ENCODE data around the gene SLC7A6. TPM values are rescaled to one million over a fixed set of nuclear protein-coding genes. Genes with fewer than 3 reads are reported as not detected.
A peak's percentile ranks its signal among the peaks of the same experiment; 100 is the strongest.

SLC7A6 gene
- total RNA-seq, 1 donor from 2014 or later: 1.6 TPM

DNA sequence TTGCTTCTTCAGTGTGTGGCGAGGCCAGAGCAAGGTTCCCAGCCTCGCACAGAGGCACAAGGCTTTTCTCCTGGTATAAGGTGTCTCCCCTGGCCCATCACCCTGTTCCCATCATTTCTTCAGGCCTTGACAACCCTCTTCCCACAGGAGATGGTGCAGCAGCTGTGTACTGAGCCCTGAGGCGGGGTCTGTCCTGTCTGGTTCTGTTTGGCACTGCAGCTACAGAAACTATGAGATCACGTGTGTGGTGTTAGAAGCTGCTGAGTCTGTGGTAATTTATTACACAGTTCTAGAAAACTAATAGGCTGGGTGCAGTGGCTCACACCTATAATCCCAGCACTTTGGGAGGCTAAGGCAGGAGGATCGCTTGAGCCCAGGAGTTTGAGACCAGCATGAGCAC is 11.9 kb upstream of the SLC7A6 start:
- no peak for ATAC-seq
- no peak for DNase-seq (ENCODE audit: low spot score)

DNA sequence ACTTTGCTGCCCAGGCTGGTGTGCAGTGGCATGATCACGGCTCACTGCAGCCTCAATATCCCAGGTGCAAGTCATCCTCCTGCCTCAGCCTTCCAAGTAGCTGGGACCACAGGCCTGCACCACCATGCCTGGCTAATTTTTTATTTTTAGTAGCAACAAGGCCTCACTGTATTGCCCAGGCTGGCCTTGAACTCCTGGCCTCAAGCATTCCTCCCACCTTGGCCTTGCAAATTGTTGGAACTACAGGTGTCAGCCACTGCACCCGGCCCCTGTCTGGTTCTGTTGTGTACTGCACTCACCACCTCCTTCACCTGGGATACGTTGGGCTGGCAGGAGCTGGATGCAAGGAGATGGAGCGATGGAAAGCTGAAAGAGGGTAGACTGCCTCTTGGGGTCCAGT is 10.6 kb upstream of the SLC7A6 start:
- DNase-seq (ENCODE audit: low spot score) (no peak), ATAC-seq (no peak)

- DNase-seq (ENCODE audit: low spot score) (no peak), ATAC-seq (no peak)
Observed at GRCh38 chr16:68255712-68256111, 8.6 kb upstream of the SLC7A6 start.

- ATAC-seq: no peak
- DNase-seq (ENCODE audit: low spot score): no peak
Observed at GRCh38 chr16:68257251-68257905, 6.9 kb upstream of the SLC7A6 start.

- DNase-seq (ENCODE audit: low spot score) (no peak), ATAC-seq (no peak)
Observed at GRCh38 chr16:68257906-68258800, 6.2 kb upstream of the SLC7A6 start.

DNA sequence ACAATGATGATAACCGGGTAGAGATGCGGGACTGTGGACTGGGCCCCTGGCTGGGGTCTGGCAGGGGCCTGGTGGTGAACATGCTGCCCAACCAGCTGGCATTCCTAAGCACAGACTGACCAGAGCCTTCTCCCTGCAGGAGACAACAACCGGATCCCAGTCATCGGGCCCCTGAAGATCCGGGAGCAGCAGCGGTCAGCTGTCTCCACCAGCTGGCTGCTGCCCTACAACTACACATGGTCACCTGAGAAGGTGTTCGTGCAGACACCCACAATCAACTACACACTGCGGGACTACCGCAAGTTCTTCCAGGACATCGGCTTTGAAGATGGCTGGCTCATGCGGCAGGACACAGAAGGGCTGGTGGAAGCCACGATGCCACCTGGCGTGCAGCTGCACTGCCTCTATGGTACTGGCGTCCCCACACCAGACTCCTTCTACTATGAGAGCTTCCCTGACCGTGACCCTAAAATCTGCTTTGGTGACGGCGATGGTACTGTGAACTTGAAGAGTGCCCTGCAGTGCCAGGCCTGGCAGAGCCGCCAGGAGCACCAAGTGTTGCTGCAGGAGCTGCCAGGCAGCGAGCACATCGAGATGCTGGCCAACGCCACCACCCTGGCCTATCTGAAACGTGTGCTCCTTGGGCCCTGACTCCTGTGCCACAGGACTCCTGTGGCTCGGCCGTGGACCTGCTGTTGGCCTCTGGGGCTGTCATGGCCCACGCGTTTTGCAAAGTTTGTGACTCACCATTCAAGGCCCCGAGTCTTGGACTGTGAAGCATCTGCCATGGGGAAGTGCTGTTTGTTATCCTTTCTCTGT is 5.1 kb upstream of the SLC7A6 start:
- DNase-seq (ENCODE audit: low spot score) (no peak), ATAC-seq (no peak)

DNA sequence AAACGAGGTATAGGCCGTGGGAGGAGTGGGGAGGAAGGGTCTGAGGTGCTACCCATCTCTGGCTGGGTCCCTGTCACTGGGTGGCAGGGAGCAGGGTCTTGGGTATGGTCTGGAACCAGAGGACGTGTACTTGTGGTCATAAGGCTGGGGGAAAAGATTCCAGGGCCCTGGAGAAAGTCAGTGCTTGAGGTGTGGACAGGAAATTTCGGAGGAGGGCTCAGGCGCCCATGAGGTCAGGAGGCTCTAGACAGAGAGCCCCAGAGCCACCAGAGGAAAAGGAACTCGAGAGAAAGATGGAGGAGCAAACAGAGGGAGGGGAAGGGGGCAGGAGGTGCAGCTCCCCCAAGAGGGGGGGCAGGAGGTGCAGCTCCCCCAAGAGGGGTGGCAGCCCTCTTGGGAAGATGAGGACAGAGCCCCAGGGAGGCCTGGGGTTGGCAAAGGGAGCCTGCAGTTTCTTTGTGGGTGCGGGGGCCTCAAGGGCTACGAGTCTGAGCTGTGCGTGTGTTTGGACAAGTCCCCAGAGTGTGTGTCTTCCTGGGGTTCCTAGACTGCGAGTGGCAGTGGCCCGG is 683 bp upstream of the SLC7A6 start:
- no peak for ATAC-seq
- no peak for DNase-seq (ENCODE audit: low spot score)

DNA sequence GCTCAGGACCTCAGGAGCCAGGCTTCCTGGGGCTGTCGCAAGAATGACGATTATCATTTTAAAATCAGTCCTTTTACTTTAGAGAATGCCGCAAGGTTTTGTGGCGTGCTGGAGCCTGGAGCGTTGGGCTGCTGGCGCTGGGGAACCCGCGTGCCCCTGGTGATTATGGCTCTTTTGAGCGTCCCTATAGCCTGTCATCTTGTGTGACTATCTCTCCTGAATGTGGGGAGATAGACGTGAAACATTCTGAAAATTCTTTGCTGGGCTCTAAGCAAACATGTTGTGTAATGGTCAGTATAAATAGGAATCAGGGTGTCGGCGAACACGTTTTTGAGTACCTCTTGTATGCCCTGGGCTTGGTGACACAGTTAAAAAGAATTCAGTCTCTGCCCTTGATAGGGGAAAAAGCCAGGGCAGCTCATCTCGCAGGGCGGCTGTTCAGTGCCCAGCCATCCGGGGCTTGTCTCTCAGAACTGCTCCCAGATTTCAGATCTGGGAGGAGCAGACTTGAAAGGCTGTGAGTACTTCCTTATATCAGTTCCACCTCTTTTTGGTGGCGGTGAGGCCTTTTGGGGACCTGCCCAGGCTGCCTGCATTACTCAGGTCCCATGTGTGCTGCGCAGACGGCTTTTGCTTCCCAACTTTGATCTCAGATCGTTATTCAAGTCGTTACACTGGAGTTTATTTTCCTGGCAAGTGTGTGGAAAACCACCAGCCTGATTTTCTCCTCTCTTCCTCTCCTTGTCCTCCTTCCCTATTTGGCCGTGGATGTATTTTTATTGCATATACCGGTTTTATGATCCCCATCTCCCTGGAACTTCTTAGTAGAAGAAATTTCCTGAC is 973 bp downstream of the SLC7A6 start:
- ATAC-seq (peak; percentile 27), DNase-seq (ENCODE audit: low spot score) (no peak)

DNA sequence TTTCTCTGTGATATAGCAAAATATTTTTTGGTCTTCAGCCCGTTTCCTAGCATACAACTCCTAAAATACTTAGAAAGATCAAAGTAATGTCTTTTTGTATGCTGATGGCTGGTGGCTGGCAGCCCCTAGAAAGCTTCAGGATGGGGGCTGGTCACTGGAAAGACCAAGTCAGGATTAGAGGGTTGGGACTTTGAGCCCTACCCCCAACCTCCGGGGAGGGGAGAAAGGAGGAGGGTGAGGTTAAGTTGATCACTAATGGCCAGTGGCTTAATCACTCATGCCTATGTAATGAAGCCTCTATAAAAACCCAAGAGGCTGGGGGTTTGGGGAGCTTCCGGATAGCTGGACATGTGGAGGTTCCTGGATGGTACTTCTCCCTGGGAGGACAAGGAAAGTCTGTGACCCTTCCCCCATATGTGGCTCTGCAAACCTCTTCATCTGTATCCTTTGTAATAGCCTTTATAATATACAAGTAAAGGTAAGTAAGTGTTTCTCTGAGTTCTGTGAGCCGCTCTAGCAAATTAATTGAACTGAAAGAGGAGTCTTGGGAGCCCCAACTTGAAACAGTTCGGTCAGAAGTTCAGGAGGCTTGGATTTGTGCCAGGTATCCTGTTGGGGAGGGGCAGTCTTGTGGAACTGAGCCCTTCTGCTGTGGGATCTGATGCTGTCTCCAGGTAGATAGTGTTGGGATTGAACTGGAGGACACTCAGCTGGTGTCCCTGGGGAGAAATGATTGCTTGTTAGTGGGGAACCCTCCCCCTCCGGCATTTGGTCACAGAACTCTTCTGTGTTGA is 3.5 kb downstream of the SLC7A6 start:
- DNase-seq (ENCODE audit: low spot score): no peak
- ATAC-seq: no peak

DNA sequence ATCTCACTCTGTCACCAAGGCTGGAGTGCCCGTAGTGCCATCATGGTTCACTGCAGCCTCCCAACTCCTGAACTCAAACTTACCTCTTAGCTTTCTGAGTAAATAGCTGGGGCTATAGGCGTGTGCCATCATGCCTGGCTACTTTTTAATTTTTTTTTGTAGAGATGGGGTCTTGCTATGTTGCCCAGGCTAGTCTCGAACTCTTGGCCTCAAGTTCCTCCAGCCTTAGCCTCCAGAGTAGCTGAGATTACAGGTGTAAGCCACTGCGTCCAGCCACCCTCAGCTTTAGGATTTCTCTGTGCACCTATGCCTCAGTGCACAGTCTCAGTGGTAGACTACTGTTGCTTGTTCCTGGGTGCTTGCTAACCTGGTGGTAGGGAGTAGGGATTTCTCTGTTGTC is 5.5 kb downstream of the SLC7A6 start:
- DNase-seq (ENCODE audit: low spot score) (no peak), ATAC-seq (no peak)

DNA sequence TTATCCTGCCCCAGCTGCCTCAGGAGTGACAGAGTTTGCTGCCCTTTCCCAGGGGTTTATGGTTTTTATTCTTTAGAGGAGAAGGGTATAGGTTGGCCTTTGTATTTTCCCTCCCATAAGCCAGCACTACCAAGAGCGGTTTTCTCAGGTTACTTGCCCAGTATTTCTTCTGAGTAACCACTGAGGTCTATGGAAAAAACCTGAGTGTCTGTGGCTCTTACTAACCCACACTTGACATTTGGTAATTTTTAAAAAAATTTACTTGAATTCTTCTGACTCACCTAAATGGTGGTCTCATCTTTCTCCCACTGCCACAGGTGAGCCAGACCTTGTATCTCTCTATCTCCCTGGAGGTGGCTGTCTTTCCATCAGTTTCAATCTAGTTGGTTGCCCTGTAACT is 6.0 kb downstream of the SLC7A6 start:
- ATAC-seq: no peak

GRCh38 chr16:68272507-68273209 is 8.3 kb downstream of the SLC7A6 start:
- no peak for DNase-seq (ENCODE audit: low spot score)
- no peak for ATAC-seq

More for the DNA sequence above, 6.0 kb downstream of the SLC7A6 start:
- DNase-seq (ENCODE audit: low spot score): no peak

DNA sequence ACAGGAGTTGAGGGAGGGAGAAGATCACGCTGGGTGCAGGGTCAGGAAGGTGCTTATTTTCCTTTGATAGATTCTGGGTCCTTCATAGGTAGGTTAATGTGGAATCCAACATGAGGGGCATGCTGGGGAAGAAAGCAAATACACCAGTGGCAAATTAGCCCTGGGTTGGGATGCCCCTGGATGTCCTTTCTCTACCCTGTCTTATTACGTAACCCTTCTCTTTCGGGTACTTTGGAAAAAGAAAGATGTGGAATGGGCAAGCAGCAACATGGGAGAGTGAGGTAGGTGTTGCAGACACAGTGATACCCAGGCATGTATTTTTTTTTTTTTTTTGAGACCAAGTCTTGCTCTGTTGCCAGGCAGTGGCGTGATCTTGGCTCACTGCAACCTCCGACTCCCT is 9.1 kb downstream of the SLC7A6 start:
- DNase-seq (ENCODE audit: low spot score) (no peak), ATAC-seq (no peak)

DNA sequence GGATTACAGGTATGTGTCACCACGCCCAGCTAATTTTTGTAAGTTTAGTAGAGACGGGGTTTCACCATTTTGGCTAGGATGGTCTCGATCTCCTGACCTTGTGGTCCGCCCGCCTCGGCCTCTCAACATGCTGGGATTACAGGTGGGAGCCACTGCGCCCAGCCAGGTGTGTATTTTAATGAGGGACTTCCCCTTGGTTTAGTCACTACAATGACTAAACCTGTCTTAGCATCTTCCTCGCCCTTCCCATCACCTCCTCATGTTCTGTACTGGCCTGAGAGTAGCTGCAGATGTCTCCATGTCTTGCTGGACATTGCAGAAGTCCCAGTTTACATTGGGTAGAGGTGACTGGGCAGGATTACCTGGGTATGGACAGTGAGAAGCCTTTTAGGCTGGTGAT is 9.6 kb downstream of the SLC7A6 start:
- ATAC-seq: no peak
- no peak for DNase-seq (ENCODE audit: low spot score)

DNA sequence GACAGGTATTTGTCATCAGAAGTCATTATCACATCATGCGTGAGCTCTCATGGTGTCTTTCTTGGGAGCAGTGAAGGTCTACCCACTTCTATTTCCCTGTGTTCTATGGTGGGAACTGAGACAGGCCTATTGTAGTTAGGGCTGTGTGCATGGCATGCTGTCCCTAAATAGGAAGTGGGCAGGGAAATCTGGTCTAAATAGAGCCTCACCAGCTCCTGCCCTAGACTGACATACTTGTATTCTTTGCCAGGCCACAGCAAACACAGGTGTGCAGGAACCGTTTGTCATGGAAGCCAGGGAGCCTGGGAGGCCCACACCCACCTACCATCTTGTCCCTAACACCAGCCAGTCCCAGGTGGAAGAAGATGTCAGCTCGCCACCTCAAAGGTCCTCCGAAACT is 10.1 kb downstream of the SLC7A6 start:
- ATAC-seq (no peak), DNase-seq (ENCODE audit: low spot score) (no peak)

GRCh38 chr16:68275611-68276191 is 11.4 kb downstream of the SLC7A6 start:
- DNase-seq (ENCODE audit: low spot score) (no peak), ATAC-seq (no peak)

GRCh38 chr16:68276223-68276622 is 11.9 kb downstream of the SLC7A6 start:
- no peak for ATAC-seq
- no peak for DNase-seq (ENCODE audit: low spot score)

GRCh38 chr16:68279726-68280558 is 15.6 kb downstream of the SLC7A6 start:
- ATAC-seq (no peak), DNase-seq (ENCODE audit: low spot score) (no peak)

Measured in left lobe of liver (tissue), 2 donors.